H1 (cell line): Measurements from ENCODE around the gene ELOVL2. TPM values are rescaled to one million over a fixed set of nuclear protein-coding genes. Genes with fewer than 3 reads are reported as not detected.

ENCODE experiments used
- CTCF ChIA-PET: fragments of 300-600 bp; sonication (Branson Sonifier 250); formaldehyde crosslinking; loops from one replicate; lab custom pipeline; 2021; ENCODE audit not compliant: partially characterized antibody; lab: Charles Lee
- POLR2A ChIA-PET: fragments of 300-600 bp; sonication (Branson Sonifier 250); formaldehyde crosslinking; loops from one replicate; lab custom pipeline; 2021; ENCODE audit warnings: inconsistent platforms; ENCODE audit not compliant: partially characterized antibody; lab: Charles Lee
- DNase-seq, 2 experiments: peaks; one replicate each; pipeline versions ENCODE4 v3.0.0 to v3.0.0-alpha.2; 2010 to 2022; ENCODE audit warnings: low spot score in 2 of 2, low read depth in 1 of 2, mixed read lengths in 1 of 2
- FAIRE-seq: peaks from 2 replicates; lab custom pipeline; 2011; peaks lifted over from hg19 to GRCh38; lab: Jason Lieb, UNC
- H2AFZ ChIP-seq: 2 replicates; pipeline ENCODE4 v1.8.1; 2012; ENCODE audit warnings: low read length, inconsistent platforms
- H2AK5ac ChIP-seq: 2 replicates; pipeline ENCODE4 v1.6.1; 2013; ENCODE audit warnings: low read depth, low read length
- H2BK120ac ChIP-seq: replicated peaks from 2 replicates; pipeline ENCODE3; 2013; ENCODE audit warnings: low read depth, low read length, inconsistent platforms
- H2BK12ac ChIP-seq: 2 replicates; pipeline ENCODE4 v1.6.1; 2013; ENCODE audit warnings: low read depth, low read length
- H2BK15ac ChIP-seq: 2 replicates; pipeline ENCODE4 v1.6.1; 2013; ENCODE audit warnings: low read length
- H2BK20ac ChIP-seq: 2 replicates; pipeline ENCODE4 v1.6.1; 2013; ENCODE audit warnings: low read length
- H2BK5ac ChIP-seq: 2 replicates; pipeline ENCODE4 v1.6.1; 2013; ENCODE audit warnings: low read depth, low read length
- H3K14ac ChIP-seq: 2 replicates; pipeline ENCODE4 v1.6.1; 2013; ENCODE audit warnings: inconsistent platforms; ENCODE audit not compliant: insufficient read length
- H3K18ac ChIP-seq: 2 replicates; pipeline ENCODE4 v1.6.1; 2013; ENCODE audit warnings: low read length; ENCODE audit errors: extremely low read depth
- H3K23ac ChIP-seq: 2 replicates; pipeline ENCODE4 v1.6.1; 2013; ENCODE audit warnings: inconsistent platforms; ENCODE audit not compliant: insufficient read length
- H3K23me2 ChIP-seq: 2 replicates; pipeline ENCODE4 v1.6.1; 2013; ENCODE audit warnings: low read depth, low read length
- H3K27ac ChIP-seq: 2 replicates; pipeline ENCODE4 v1.6.1; 2011; ENCODE audit warnings: low read depth, low read length, inconsistent platforms
- H3K27me3 ChIP-seq, 4 experiments: replicated peaks in 1 of 4; 1 replicate in 1 of 4; 2 replicates in 3 of 4; pipeline versions ENCODE4 v1.6.1 to v1.8.1; 2011 to 2013; ENCODE audit warnings: low read length in 3 of 4, mild to moderate bottlenecking in 3 of 4, inconsistent platforms in 2 of 4, mixed read lengths in 2 of 4, moderate library complexity in 1 of 4; ENCODE audit not compliant: control insufficient read depth in 3 of 4, insufficient read depth in 3 of 4; ENCODE audit errors: extremely low read depth in 1 of 4
- H3K36me3 ChIP-seq, 4 experiments: 2 replicates each; pipeline versions ENCODE4 v1.6.1 to v1.8.1; 2011 to 2013; ENCODE audit warnings: mild to moderate bottlenecking in 4 of 4, low read length in 3 of 4, moderate library complexity in 2 of 4, control low read depth in 1 of 4, inconsistent platforms in 1 of 4; ENCODE audit not compliant: insufficient read depth in 4 of 4, control insufficient read depth in 2 of 4
- H3K4ac ChIP-seq: replicated peaks from 2 replicates; pipeline ENCODE3; 2013; ENCODE audit warnings: low read length, low read depth, mixed read lengths, inconsistent platforms; ENCODE audit not compliant: insufficient read length
- H3K4me1 ChIP-seq, 4 experiments: replicated peaks in 1 of 4; 1 replicate in 1 of 4; 2 replicates in 3 of 4; pipeline versions ENCODE4 v1.6.1 to v1.8.1; 2011 to 2013; ENCODE audit warnings: low read length in 3 of 4, inconsistent platforms in 2 of 4, mixed read lengths in 1 of 4; ENCODE audit not compliant: insufficient read depth in 4 of 4, control insufficient read depth in 3 of 4
- H3K4me2 ChIP-seq, 2 experiments: 2 replicates each; pipeline versions ENCODE4 v1.6.1 to v1.8.1; 2011 to 2013; ENCODE audit warnings: low read depth in 2 of 2, low read length in 2 of 2, control low read depth in 1 of 2, inconsistent platforms in 1 of 2, mild to moderate bottlenecking in 1 of 2; ENCODE audit not compliant: insufficient read depth in 1 of 2
- H3K4me3 ChIP-seq, 4 experiments: fragments of 200-600, 300-600 bp in 1 of 4; sonication (generic), shearing (Covaris generic), sonication (Bioruptor Twin) in 1 of 4; 2 replicates each; pipeline versions ENCODE4 v1.5.1 to v1.8.1; 2011 to 2016; ENCODE audit warnings: low read length in 4 of 4, low read depth in 3 of 4, control low read depth in 2 of 4, inconsistent platforms in 2 of 4, mild to moderate bottlenecking in 2 of 4, mixed read lengths in 1 of 4, moderate library complexity in 1 of 4; ENCODE audit not compliant: insufficient read depth in 2 of 4; ENCODE audit errors: extremely low read depth in 1 of 4
- H3K56ac ChIP-seq: replicated peaks from 2 replicates; pipeline ENCODE3; 2013; ENCODE audit warnings: low read depth, mild to moderate bottlenecking, mixed read lengths, low read length, inconsistent platforms; ENCODE audit not compliant: insufficient read length
- H3K79me1 ChIP-seq: 2 replicates; pipeline ENCODE4 v1.6.1; 2013; ENCODE audit warnings: low read depth, low read length, control low read depth
- H3K79me2 ChIP-seq, 2 experiments: 2 replicates each; pipeline versions ENCODE4 v1.6.1 to v1.8.1; 2012 to 2013; ENCODE audit warnings: low read length in 2 of 2, mild to moderate bottlenecking in 2 of 2, inconsistent platforms in 1 of 2; ENCODE audit not compliant: insufficient read depth in 2 of 2, control insufficient read depth in 1 of 2
- H3K9ac ChIP-seq, 4 experiments: replicated peaks in 1 of 4; 1 replicate in 1 of 4; 2 replicates in 3 of 4; pipeline versions ENCODE4 v1.6.1 to v1.8.1; 2011 to 2013; ENCODE audit warnings: low read depth in 3 of 4, low read length in 3 of 4, control low read depth in 2 of 4, mild to moderate bottlenecking in 2 of 4, moderate library complexity in 2 of 4, inconsistent platforms in 1 of 4; ENCODE audit errors: extremely low read depth in 1 of 4
- H3K9me3 ChIP-seq, 2 experiments: 2 replicates each; pipeline versions ENCODE4 v1.6.1 to v1.8.1; 2012 to 2013; ENCODE audit warnings: mild to moderate bottlenecking in 2 of 2, moderate library complexity in 2 of 2, control low read depth in 1 of 2, inconsistent platforms in 1 of 2, low read depth in 1 of 2, low read length in 1 of 2, mixed read lengths in 1 of 2; ENCODE audit not compliant: insufficient read depth in 2 of 2
- H4K20me1 ChIP-seq, 2 experiments: replicated peaks in 1 of 2; 2 replicates each; pipeline versions ENCODE3 to v1.8.1; 2011 to 2013; ENCODE audit warnings: inconsistent platforms in 2 of 2, low read length in 2 of 2, mild to moderate bottlenecking in 1 of 2; ENCODE audit not compliant: insufficient read depth in 2 of 2, control insufficient read depth in 1 of 2
- H4K5ac ChIP-seq: 2 replicates; pipeline ENCODE4 v1.6.1; 2013; ENCODE audit warnings: low read length, low read depth, mixed read lengths, inconsistent platforms; ENCODE audit not compliant: insufficient read length
- H4K8ac ChIP-seq: 2 replicates; pipeline ENCODE4 v1.8.0; 2013; ENCODE audit warnings: mild to moderate bottlenecking, moderate library complexity, low read length, inconsistent platforms; ENCODE audit not compliant: insufficient read depth; ENCODE audit errors: extremely low read depth
- H4K91ac ChIP-seq: replicated peaks from 2 replicates; pipeline ENCODE3; 2013; ENCODE audit warnings: low read length, mixed read lengths, inconsistent platforms; ENCODE audit not compliant: insufficient read length
- CEBPB ChIP-seq: IDR thresholded peaks from 2 replicates; pipeline ENCODE4 v1.6.1; 2012; ENCODE audit warnings: low read depth, low read length
- HDAC2 ChIP-seq, 2 experiments: fragments of 300-600 bp in 1 of 2; sonication (generic) in 1 of 2; IDR thresholded peaks; 2 replicates each; pipeline ENCODE4 v1.6.1; 2011 to 2012; ENCODE audit warnings: low read depth in 2 of 2, low read length in 2 of 2, mild to moderate bottlenecking in 2 of 2, moderate library complexity in 2 of 2, borderline replicate concordance in 1 of 2, inconsistent platforms in 1 of 2
- HDAC6 ChIP-seq: IDR thresholded peaks from one replicate; pipeline ENCODE4 v1.7.1; 2012; ENCODE audit warnings: low read depth, mild to moderate bottlenecking, inconsistent platforms, low read length, moderate library complexity
- PHF8 ChIP-seq: fragments of 200-600 bp; sonication (generic); conservative IDR thresholded peaks from 2 replicates; pipeline ENCODE4 v1.7.1; 2012; ENCODE audit warnings: low read depth, mild to moderate bottlenecking, inconsistent platforms, low read length, moderate library complexity
- POLR2AphosphoS5 ChIP-seq: IDR thresholded peaks from 2 replicates; pipeline ENCODE4 v1.6.1; 2011; ENCODE audit warnings: low read depth, low read length
- SP1 ChIP-seq: IDR thresholded peaks from 2 replicates; pipeline ENCODE4 v1.6.1; 2011; ENCODE audit warnings: low read depth, low read length
- SP4 ChIP-seq: IDR thresholded peaks from 2 replicates; pipeline ENCODE4 v1.6.1; 2012; ENCODE audit warnings: low read length, inconsistent platforms
- TAF7 ChIP-seq: optimal IDR thresholded peaks from 2 replicates; pipeline ENCODE3; 2011; ENCODE audit warnings: low read depth, mild to moderate bottlenecking, inconsistent platforms, low read length, moderate library complexity, borderline replicate concordance
- YY1 ChIP-seq: IDR thresholded peaks from 2 replicates; pipeline ENCODE4 v1.6.1; 2011; ENCODE audit warnings: low read depth, mild to moderate bottlenecking, low read length
- WGBS, 2 experiments: shearing (Covaris generic) in 1 of 2; methylation state at CpG; one replicate each; pipeline versions ENCODE4 v1.1.6 to v1.1.7; 2013 to 2015; ENCODE audit warnings: low lambda C conversion rate in 2 of 2, mixed read lengths in 2 of 2, inconsistent platforms in 1 of 2, low coverage in 1 of 2, missing lambda C conversion rate in 1 of 2; ENCODE audit not compliant: insufficient replicate concordance in 2 of 2, insufficient coverage in 1 of 2, insufficient read length in 1 of 2; ENCODE audit errors: extremely low coverage in 1 of 2, missing lambda C conversion rate in 1 of 2; 5-methylcytosine and 5-hydroxymethylcytosine counted together
- polyA plus RNA-seq, 7 experiments: library from polyadenylated mRNA; depleted of rRNA in 3 of 7; stranded (reverse) in 5 of 7; unstranded in 2 of 7; fragments of >200 nt in 5 of 7; fragments of 200-250 nt in 2 of 7; gene quantifications; 1 replicate in 5 of 7; 2 replicates in 1 of 7; 4 replicates in 1 of 7; pipeline versions ENCODE4 v1.2.1 to v1.2.3, GENCODE V29; 2011 to 2013; ENCODE audit warnings: missing spikeins in 2 of 7, mixed read lengths in 2 of 7
- total RNA-seq: library from RNA; stranded (reverse); fragmentation: NEBNext Ultra II Directional; extraction: Animal tissue kit (Norgen Biotek cat#: 25700); gene quantifications from 2 replicates; pipeline ENCODE4 v1.2.1, GENCODE V29; 2021
- TF ChIP-seq, protein P1 (sequence below): IDR thresholded peaks from 2 replicates; pipeline ENCODE4 v1.6.1; 2012; ENCODE audit warnings: low read length, inconsistent platforms

Gene ELOVL2
- total and polyA plus RNA-seq, 2 of the 8 experiments (the other 6 are each of a cell fraction or from before 2014, with no cell fraction given), result 0.42 to 0.89 TPM

DNA sequence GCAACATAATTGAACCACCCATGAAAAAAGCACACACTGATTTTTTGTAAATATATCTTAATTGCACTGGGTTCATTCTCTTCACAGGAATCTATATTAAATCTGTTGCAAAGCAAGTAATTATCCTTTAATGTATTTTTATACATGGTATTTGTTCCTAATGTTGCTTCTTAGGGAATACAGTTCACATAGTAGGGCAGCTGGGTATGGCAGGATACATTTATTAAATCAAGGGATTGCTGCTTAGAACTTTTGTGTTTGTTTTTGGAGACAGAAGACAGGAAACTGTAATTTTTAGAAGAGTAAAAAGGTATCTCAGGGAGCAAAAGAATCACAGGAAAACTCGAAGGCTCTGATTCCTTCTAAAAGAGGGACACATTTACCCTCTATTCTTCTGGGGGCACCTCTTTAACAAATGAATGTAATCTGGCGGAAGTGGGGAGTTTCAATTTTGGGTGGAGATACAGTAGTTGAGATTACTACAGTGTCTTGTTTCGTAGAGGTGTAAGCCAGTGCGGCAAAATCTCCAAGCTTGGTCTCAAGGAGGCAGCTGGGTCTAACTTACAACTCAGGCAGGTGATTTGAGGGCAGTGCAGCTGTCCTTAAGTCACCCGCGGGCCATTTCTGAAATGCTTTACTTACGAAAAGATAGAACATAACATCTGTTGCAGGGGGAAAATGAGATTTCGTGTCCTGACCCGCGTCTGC lies 48.7 kb upstream of the ELOVL2 start:
- no peaks in the 10 kb centered on the region for H3K9me3 ChIP-seq
- peaks cover 0 to 35% of the 10 kb centered on the region in 2 experiments; a peak in 2 of 4 replicates for H3K79me2 ChIP-seq
- H3K4me1 ChIP-seq, result peaks cover 0 to 5% (median 2%) of the 10 kb centered on the region in 4 experiments; a peak in 5 of 7 replicates
- H3K4me3 ChIP-seq, result peak overlapping the region; percentile 63 to 99 (median 77)
- H3K27ac ChIP-seq, result 0 out of 2 replicates have a peak overlapping the region, but pooled peaks have one; percentile 33
- no peaks in the 10 kb centered on the region for H3K36me3 ChIP-seq
- no peak for FAIRE-seq
- peaks cover 6% of the 10 kb centered on the region; the same call in 1 of the 2 replicates for H3K23me2 ChIP-seq
- CTCF ChIA-PET, result interaction anchor here (0.7 to 1.5 kb wide), 6 partner anchors 11 to 370 kb away, joined by 3 to 5 read pairs (median 3); partner anchors contain the start of gene ERVFRD-1
- no peak overlapping the region for H2AK5ac ChIP-seq
- no peak overlapping the region for H4K8ac ChIP-seq
- peak overlapping the region; percentile 94; the same call in 1 of the 2 replicates for H3K18ac ChIP-seq
- H2BK15ac ChIP-seq, result peak overlapping the region; percentile 49; the same call in 1 of the 2 replicates
- H3K4ac ChIP-seq, result no peak overlapping the region
- peaks cover 0 to 4% of the 10 kb centered on the region in 2 experiments for H4K20me1 ChIP-seq
- peak overlapping the region; percentile 82 to 93 for H3K4me2 ChIP-seq
- H3K27me3 ChIP-seq, result no peaks in the 10 kb centered on the region
- no peak overlapping the region for H3K56ac ChIP-seq
- no peak overlapping the region for H4K91ac ChIP-seq
- no peak overlapping the region for H3K14ac ChIP-seq
- POLR2A ChIA-PET, result interaction anchor here (0.6 kb wide), 1 partner anchor 24 kb away, joined by 3 read pairs; no protein-coding TSS in a partner anchor
- H2BK20ac ChIP-seq, result no peak overlapping the region
- H4K5ac ChIP-seq, result no peak overlapping the region
- H2BK120ac ChIP-seq, result no peak overlapping the region
- no peak overlapping the region for H2BK12ac ChIP-seq
- H3K79me1 ChIP-seq, result peaks cover 3% of the 10 kb centered on the region
- peak overlapping the region; percentile 85; the same call in 1 of the 2 replicates for H2BK5ac ChIP-seq
- 9% methylated on average over 10 of the region's 10 CpGs; no CpG with 5 or more reads in 1 of the 2 experiments for WGBS, 2 experiments
- H2AFZ ChIP-seq, result peak overlapping the region; percentile 96
- H3K23ac ChIP-seq, result no peak overlapping the region
- H3K9ac ChIP-seq, result peak overlapping the region in 1 of 4 experiments; percentile 79; a peak in 3 of 7 replicates
- no peak for DNase-seq
- TF ChIP-seq POLR2AphosphoS5 (no peak), HDAC2 (IDR thresholded peaks at IDR 0.05; ENCODE audit: borderline replicate concordance in 1 of 2, low read depth in 2 of 2, low read length in 2 of 2) (no peak), CEBPB (no peak), SP1 (no peak), HDAC6 (no peak), SP4 (no peak), YY1 (no peak), PHF8 (no peak), TAF7 (no peak)
- TF ChIP-seq, protein P1, sequence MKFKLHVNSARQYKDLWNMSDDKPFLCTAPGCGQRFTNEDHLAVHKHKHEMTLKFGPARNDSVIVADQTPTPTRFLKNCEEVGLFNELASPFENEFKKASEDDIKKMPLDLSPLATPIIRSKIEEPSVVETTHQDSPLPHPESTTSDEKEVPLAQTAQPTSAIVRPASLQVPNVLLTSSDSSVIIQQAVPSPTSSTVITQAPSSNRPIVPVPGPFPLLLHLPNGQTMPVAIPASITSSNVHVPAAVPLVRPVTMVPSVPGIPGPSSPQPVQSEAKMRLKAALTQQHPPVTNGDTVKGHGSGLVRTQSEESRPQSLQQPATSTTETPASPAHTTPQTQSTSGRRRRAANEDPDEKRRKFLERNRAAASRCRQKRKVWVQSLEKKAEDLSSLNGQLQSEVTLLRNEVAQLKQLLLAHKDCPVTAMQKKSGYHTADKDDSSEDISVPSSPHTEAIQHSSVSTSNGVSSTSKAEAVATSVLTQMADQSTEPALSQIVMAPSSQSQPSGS, result no peak
